Stimulated activated CD4-positive, alpha-beta T cell treated with anti-CD3 and anti-CD28 coated beads, Interleukin-2, amount 100 ng/mL, for 48 hours (primary cell): Measurements from ENCODE around the gene CD8A.
"Not testable (repeated sequence)": the region's sequence is repeated elsewhere in the genome, so short reads cannot be mapped to it uniquely, and the experiment has no call there.

Source experiments
- DNase-seq, 2 donors: peaks; one replicate each; pipeline ENCODE4 v3.0.0-alpha.2; 2020

The CD8A gene

GRCh38 chr2:86776532-86776931 is 14.2 kb downstream of the CD8A start:
- no peak for DNase-seq

- DNase-seq = no peak
Measured at GRCh38 chr2:86775338-86775737, 15.4 kb downstream of the CD8A start.

GRCh38 chr2:86774862-86775261 is 15.9 kb downstream of the CD8A start:
- DNase-seq = no peak

GRCh38 chr2:86772611-86773010 is 18.1 kb downstream of the CD8A start:
- DNase-seq = no peak

GRCh38 chr2:86770816-86771301 is 19.9 kb downstream of the CD8A start:
- DNase-seq = no peak

- DNase-seq = no peak
Measured at GRCh38 chr2:86769838-86770237, 20.9 kb downstream of the CD8A start.

GRCh38 chr2:86768189-86768949 is 22.3 kb downstream of the CD8A start:
- DNase-seq = no peak

- DNase-seq = no peak
Measured at GRCh38 chr2:86765310-86765695, 25.4 kb downstream of the CD8A start.

DNA sequence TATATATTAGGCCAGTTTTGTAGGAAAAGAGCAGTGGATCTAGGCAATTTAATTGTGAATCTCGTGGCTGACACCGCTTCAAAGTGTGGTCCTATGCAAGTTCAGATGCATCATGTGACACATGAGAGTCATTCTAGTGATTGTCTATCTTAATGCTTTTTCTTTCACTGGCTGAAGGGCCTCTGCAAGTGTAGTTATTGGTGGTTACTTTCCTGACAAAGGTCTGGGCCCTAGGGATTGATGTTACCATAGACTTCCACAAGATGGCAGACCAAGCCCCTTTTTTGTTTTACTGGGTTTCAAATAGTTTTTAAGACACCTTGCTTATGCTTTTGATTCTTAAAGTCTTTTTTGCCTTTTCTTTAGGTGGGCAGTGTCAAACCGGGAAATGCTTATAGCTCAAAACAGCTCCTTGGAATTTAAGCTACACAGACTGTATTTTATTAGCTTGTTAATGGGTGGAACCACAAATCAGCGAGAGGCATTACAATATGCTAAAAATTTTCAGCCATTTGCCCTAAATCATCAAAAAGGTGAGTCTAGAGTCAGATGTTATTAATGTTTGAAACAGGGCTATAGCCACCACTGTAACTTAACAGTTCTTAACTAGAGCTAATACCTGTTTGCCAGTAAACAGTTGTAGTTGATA is 25.9 kb downstream of the CD8A start:
- DNase-seq = no peak

DNA sequence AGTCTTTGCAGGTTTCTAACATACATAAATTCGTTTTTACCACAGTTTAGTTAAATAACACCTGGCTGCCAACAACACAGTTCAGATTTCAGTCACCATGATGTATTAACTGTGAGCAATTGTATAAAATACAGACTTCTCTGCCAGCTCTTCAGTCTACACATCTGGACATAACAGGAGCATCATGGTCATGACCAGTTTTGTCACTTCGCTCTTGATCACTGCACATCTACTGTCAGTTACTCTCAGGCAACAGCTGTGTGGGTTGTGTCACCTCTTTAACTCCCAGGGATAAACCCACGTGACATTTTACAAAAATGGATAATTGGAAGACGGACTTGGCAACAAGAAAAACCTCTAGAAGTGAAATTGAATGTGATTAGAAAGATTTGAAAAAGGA is 30.3 kb downstream of the CD8A start:
- no peak for DNase-seq

- no peak for DNase-seq
Measured at GRCh38 chr2:86758405-86758804, 32.3 kb downstream of the CD8A start.

- DNase-seq = no peak
Measured at GRCh38 chr2:86753606-86754005, 37.1 kb downstream of the CD8A start.

- no peak for DNase-seq
Measured at GRCh38 chr2:86752934-86753333, 37.8 kb downstream of the CD8A start.

DNA sequence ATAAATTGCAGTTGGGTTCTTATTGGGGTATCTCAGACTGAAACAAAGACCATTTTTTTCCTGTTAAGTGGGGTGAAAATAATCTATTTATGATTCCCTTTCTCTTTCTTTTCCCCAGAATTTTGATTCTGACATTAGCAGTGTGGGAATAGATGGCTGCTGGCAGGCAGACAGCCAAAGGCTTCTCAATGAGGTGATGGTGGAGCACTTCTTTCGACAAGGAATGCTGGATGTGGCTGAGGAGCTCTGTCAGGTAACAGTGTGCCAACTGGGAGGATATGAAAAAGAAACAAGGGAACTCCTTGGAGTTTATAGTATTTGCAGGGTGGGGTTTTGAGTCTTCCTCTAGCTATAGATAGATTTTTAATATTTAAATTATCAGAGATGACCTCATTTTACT is 38.9 kb downstream of the CD8A start:
- DNase-seq = no peak

DNA sequence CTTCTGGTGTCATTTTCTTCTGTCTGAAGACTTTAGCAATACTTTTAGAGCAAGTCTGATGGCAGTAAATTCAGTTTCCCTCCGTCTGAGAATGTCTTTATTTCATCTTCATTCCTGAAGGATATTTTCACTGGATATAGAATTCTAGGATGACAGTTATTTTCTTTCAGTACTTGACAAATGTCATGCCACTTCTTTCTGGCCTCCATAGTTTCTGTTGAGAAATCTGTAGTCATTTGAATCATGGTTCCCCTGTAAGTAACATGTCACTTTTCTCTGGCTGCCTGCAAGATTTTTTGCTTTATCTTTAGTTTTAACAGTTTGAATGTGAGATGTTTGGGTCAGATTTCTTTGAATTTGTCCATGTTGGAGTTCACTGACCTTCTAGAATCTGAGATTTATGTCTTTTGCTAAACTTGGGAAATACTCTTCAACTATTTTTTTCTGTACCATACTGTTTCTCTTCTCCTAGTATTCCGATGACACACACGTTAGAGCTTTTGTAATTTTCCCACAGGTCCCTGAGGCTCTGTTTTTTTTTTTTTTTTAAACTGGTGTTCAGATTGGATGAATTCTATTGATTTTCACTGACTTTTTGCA is 40.4 kb downstream of the CD8A start:
- no peak for DNase-seq

DNA sequence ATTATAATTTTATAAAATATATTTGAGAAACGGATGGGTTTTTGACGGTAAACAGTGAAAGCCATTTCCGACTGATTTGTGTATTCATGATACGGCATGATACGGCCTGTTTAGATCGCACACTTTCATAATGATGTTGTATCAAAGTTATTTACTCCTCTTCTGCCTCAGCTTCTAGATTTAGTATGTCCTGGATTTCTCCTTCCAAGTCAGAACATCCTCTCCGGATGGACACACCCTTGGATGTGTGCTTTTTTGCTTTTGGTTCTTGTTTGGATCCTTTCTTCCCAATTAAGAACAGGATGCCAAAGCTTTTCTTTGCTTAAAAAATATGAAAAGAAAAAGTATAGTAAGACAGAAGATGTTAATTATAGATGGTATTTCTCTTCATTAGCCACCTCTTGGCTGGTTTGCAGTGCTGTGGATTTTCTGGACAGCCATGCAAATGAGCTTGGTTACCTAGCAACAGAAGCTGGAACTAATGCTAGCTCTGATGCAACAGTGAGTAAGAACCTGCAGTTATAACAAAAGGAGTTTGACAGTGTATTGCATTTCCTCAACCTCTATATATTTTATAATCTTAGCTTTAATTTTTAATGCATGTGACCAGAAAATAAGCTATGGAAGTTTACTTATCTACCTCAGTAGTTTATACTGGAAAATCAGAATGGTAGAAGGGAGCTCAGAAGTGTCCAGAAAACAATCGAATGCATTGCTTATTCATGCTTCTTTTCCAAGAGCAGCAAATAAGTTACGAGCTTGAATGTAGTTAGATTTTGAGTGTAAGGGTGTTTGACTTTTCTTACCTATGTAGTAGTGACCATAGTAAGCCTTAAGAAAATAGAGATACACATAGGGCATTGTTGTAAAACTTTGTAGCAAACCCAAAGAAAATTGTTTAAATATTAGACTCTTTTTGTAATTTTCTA is 42.7 kb downstream of the CD8A start:
- no peak for DNase-seq

- DNase-seq = no peak
Measured at GRCh38 chr2:86746939-86747338, 43.8 kb downstream of the CD8A start.

- DNase-seq = no peak
Measured at GRCh38 chr2:86744152-86744551, 46.6 kb downstream of the CD8A start.

GRCh38 chr2:86741889-86742498 is 48.7 kb downstream of the CD8A start:
- not testable (repeated sequence) for DNase-seq

- DNase-seq = not testable (repeated sequence)
Measured at GRCh38 chr2:86739889-86740288, 50.8 kb downstream of the CD8A start.

GRCh38 chr2:86739485-86739884 is 51.2 kb downstream of the CD8A start:
- DNase-seq = not testable (repeated sequence)

GRCh38 chr2:86734896-86735295 is 55.8 kb downstream of the CD8A start:
- DNase-seq = not testable (repeated sequence)
